ENCODE measurements around the gene AGAP2.
"Not testable (repeated sequence)": the region's sequence is repeated elsewhere in the genome, so short reads cannot be mapped to it uniquely, and the experiment has no call there.

The AGAP2 gene

DNA sequence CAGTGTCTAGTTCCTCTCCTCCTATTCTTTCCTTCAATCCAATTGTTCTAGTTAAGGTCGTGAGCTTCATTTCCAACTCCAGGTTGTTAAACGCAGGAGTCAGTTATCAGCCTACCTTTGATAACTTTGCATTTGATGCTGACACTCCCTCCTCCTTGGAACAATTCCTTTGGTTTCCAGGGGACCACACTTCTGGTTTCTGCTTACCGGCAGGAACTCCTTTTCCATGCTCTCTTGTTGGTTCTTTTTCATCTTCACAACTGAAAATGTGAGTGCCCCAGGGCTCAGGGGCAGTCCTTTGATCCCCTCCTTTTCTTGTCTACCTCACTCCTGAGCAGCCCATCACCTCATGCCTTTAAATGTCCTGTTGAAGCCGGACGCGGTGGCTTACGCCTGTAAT lies 38.8 kb upstream of the AGAP2 start:
- Histone ChIP-seq H3K79me2 (ENCODE audit: control insufficient read depth, insufficient read depth, low read length, unreplicated experiment) (peaks cover 9% of the 10 kb centered on the region), H3K27me3 (ENCODE audit: insufficient read depth, low read length) (no peaks in the 10 kb centered on the region), H3K27ac (ENCODE audit: low read depth, low read length) (no peak overlapping the region), H2AFZ (ENCODE audit: low read length, unreplicated experiment) (no peak overlapping the region), H3K4me3 (ENCODE audit: low read depth, low read length) (no peak overlapping the region), H3K36me3 (ENCODE audit: insufficient read depth, low read length) (peaks cover 2% of the 10 kb centered on the region; the same call in 1 of the 2 replicates), H3K4me1 (ENCODE audit: control insufficient read depth, insufficient read depth, low read length, unreplicated experiment) (peaks cover 5% of the 10 kb centered on the region)

DNA sequence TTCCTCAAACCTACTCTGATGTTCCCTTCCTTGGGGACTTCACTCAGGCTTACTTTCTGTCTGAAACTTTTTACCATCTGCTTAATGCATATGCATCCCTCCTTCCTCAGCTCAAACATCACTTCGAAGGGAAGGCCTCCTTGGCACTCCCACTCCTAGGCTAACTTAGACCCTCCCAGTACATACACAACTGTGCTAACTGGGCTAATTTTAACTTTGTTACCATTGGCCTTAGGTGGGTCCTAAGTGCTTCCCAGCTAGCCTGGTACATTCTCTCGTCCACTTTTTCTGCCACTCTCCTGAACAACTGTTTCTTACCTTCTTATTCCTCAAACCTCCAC lies 37.7 kb upstream of the AGAP2 start:
- peaks cover 9% of the 10 kb centered on the region for H3K79me2 ChIP-seq (ENCODE audit: control insufficient read depth, insufficient read depth, low read length, unreplicated experiment)

GRCh38 chr12:57775563-57776246 lies 37.2 kb upstream of the AGAP2 start:
- peaks cover 5% of the 10 kb centered on the region for H3K4me1 ChIP-seq (ENCODE audit: control insufficient read depth, insufficient read depth, low read length, unreplicated experiment)
- no peaks in the 10 kb centered on the region for H3K27me3 ChIP-seq (ENCODE audit: insufficient read depth, low read length)
- H3K36me3 ChIP-seq (ENCODE audit: insufficient read depth, low read length), result peaks cover 2% of the 10 kb centered on the region; the same call in 1 of the 2 replicates
- no peak overlapping the region for H2AFZ ChIP-seq (ENCODE audit: low read length, unreplicated experiment)
- H3K4me3 ChIP-seq (ENCODE audit: low read depth, low read length), result no peak overlapping the region
- no peak overlapping the region for H3K27ac ChIP-seq (ENCODE audit: low read depth, low read length)
- H3K79me2 ChIP-seq (ENCODE audit: control insufficient read depth, insufficient read depth, low read length, unreplicated experiment), result peaks cover 9% of the 10 kb centered on the region

More for the DNA sequence above, 37.7 kb upstream of the AGAP2 start:
- Histone ChIP-seq H3K36me3 (ENCODE audit: insufficient read depth, low read length) (peaks cover 2% of the 10 kb centered on the region; the same call in 1 of the 2 replicates), H3K27me3 (ENCODE audit: insufficient read depth, low read length) (no peaks in the 10 kb centered on the region), H3K4me3 (ENCODE audit: low read depth, low read length) (no peak overlapping the region), H3K4me1 (ENCODE audit: control insufficient read depth, insufficient read depth, low read length, unreplicated experiment) (peaks cover 5% of the 10 kb centered on the region), H3K27ac (ENCODE audit: low read depth, low read length) (no peak overlapping the region), H2AFZ (ENCODE audit: low read length, unreplicated experiment) (no peak overlapping the region)

DNA sequence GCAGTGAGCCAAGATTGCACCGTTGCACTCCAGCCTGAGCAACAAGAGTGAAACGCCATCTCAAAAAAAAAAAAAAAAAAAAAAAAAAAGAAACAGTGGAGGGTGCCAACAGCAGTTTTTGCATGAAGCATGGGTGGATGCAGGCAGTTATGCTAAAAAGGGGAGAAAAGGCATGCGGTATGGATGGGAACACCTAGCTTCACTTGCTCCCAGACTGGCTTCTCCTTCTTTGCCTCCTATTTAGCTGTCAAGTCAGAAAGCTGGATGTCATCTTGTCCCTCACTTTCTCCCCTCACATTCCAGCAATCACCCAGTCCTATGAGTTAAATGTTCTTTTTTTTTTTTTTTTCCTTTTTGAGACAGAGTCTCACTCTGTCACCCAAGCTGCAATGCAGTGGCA lies 36.5 kb upstream of the AGAP2 start:
- no peak overlapping the region for H3K27ac ChIP-seq (ENCODE audit: low read depth, low read length)
- peaks cover 9% of the 10 kb centered on the region for H3K79me2 ChIP-seq (ENCODE audit: control insufficient read depth, insufficient read depth, low read length, unreplicated experiment)
- no peaks in the 10 kb centered on the region for H3K27me3 ChIP-seq (ENCODE audit: insufficient read depth, low read length)
- H3K36me3 ChIP-seq (ENCODE audit: insufficient read depth, low read length), result peaks cover 2% of the 10 kb centered on the region; the same call in 1 of the 2 replicates
- H3K4me3 ChIP-seq (ENCODE audit: low read depth, low read length), result no peak overlapping the region
- H2AFZ ChIP-seq (ENCODE audit: low read length, unreplicated experiment), result no peak overlapping the region
- H3K4me1 ChIP-seq (ENCODE audit: control insufficient read depth, insufficient read depth, low read length, unreplicated experiment), result peaks cover 5% of the 10 kb centered on the region

DNA sequence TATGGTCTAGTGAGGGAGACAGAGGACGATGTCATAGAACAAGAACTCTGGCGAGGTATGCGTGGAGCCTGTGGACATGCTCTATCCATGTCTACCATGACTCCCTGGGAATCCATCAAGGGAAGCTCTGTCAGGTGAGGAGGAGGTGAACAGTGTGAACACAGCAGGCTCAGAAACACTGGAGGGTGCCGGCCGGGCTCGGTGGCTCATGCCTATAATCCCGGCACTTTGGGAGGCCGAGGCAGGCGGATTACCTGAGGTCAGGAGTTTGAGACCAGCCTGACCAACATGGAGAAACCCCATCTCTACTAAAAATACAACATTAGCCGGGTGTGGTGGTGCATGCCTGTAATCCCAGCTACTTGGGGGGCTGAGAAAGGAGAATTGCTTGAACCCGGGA lies 36.1 kb upstream of the AGAP2 start:
- not testable (repeated sequence) for H3K27ac ChIP-seq (ENCODE audit: low read depth, low read length); H3K4me1 ChIP-seq (ENCODE audit: control insufficient read depth, insufficient read depth, low read length, unreplicated experiment); H3K79me2 ChIP-seq (ENCODE audit: control insufficient read depth, insufficient read depth, low read length, unreplicated experiment); H3K27me3 ChIP-seq (ENCODE audit: insufficient read depth, low read length); H3K4me3 ChIP-seq (ENCODE audit: low read depth, low read length); H2AFZ ChIP-seq (ENCODE audit: low read length, unreplicated experiment); H3K36me3 ChIP-seq (ENCODE audit: insufficient read depth, low read length)

DNA sequence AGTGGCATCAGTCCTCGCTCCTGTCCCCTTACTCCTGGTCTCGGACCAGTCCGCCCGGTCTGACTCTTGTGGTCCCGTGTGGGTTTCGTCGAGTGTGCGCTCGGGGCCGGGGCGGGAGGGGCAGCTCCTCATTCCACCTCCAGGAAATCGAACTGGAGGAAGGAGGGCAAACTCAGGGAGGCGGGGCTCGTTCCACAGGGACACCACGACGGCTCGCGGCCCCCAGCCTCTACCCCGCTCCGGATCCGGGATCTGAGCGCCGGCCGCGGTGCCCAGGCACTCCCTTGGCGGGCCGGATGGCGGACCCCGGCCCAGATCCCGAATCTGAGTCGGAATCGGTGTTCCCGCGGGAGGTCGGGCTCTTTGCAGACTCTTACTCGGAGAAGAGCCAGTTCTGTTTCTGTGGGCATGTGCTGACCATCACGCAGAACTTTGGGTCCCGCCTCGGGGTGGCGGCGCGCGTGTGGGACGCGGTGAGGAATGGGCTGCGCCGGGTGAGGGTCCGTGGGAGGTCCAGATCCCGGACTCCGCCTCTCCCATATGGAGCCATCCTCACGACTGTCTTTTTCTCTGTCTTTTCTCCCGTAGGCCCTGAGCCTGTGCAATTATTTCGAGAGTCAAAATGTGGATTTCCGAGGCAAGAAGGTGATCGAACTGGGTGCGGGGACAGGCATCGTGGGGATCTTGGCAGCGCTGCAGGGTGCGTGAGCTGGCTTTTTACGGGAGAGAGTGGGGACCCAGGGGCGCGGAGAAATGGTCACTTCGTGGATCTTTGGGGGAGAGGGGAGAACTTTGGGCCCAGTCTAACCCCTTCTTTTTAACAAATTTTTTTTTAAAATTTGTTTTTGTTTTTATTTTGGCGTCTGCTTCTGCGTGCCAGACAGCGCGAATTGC lies 34.1 kb upstream of the AGAP2 start, which contains the start of gene EEF1AKMT3:
Gene EEF1AKMT3 (plus strand): TSS at position 186 of the 894 bp plus-strand sequence. CDS start 111 bp downstream, at position 297.
- Histone ChIP-seq H3K27me3 (ENCODE audit: insufficient read depth, low read length) (no peaks in the 10 kb centered on the region), H2AFZ (ENCODE audit: low read length, unreplicated experiment) (peak within 1 kb of the TSS; percentile 93), H3K4me1 (ENCODE audit: control insufficient read depth, insufficient read depth, low read length, unreplicated experiment) (no peaks in the 10 kb centered on the region), H3K27ac (ENCODE audit: low read depth, low read length) (peak within 1 kb of the TSS; percentile 74), H3K4me3 (ENCODE audit: low read depth, low read length) (peak within 1 kb of the TSS; percentile 75), H3K36me3 (ENCODE audit: insufficient read depth, low read length) (peaks cover 2% of the 10 kb centered on the region; the same call in 1 of the 2 replicates), H3K79me2 (ENCODE audit: control insufficient read depth, insufficient read depth, low read length, unreplicated experiment) (peaks cover 9% of the 10 kb centered on the region)

GRCh38 chr12:57771873-57772428 lies 33.4 kb upstream of the AGAP2 start, which contains the start of gene METTL1:
Gene METTL1, minus strand, starts transcription at chr12:57772105. Its CDS starts 22 bp downstream, at chr12:57772083.
- peak within 1 kb of the TSS; percentile 75 for H3K4me3 ChIP-seq (ENCODE audit: low read depth, low read length)
- H3K36me3 ChIP-seq (ENCODE audit: insufficient read depth, low read length), result peaks cover 2% of the 10 kb centered on the region; the same call in 1 of the 2 replicates
- H3K27ac ChIP-seq (ENCODE audit: low read depth, low read length), result peak within 1 kb of the TSS; percentile 74
- peaks cover 9% of the 10 kb centered on the region for H3K79me2 ChIP-seq (ENCODE audit: control insufficient read depth, insufficient read depth, low read length, unreplicated experiment)
- H3K4me1 ChIP-seq (ENCODE audit: control insufficient read depth, insufficient read depth, low read length, unreplicated experiment), result peaks cover 7% of the 10 kb centered on the region
- H3K27me3 ChIP-seq (ENCODE audit: insufficient read depth, low read length), result no peaks in the 10 kb centered on the region
- peak within 1 kb of the TSS; percentile 93 for H2AFZ ChIP-seq (ENCODE audit: low read length, unreplicated experiment)

GRCh38 chr12:57771236-57771872 lies 32.8 kb upstream of the AGAP2 start:
- Histone ChIP-seq H2AFZ (ENCODE audit: low read length, unreplicated experiment) (peak overlapping the region; percentile 6), H3K36me3 (ENCODE audit: insufficient read depth, low read length) (peaks cover 2% of the 10 kb centered on the region; the same call in 1 of the 2 replicates), H3K27ac (ENCODE audit: low read depth, low read length) (peak overlapping the region; percentile 74), H3K4me1 (ENCODE audit: control insufficient read depth, insufficient read depth, low read length, unreplicated experiment) (peaks cover 11% of the 10 kb centered on the region), H3K4me3 (ENCODE audit: low read depth, low read length) (peak overlapping the region; percentile 75), H3K27me3 (ENCODE audit: insufficient read depth, low read length) (peaks cover 4% of the 10 kb centered on the region; the same call in 1 of the 2 replicates), H3K79me2 (ENCODE audit: control insufficient read depth, insufficient read depth, low read length, unreplicated experiment) (peaks cover 9% of the 10 kb centered on the region)

DNA sequence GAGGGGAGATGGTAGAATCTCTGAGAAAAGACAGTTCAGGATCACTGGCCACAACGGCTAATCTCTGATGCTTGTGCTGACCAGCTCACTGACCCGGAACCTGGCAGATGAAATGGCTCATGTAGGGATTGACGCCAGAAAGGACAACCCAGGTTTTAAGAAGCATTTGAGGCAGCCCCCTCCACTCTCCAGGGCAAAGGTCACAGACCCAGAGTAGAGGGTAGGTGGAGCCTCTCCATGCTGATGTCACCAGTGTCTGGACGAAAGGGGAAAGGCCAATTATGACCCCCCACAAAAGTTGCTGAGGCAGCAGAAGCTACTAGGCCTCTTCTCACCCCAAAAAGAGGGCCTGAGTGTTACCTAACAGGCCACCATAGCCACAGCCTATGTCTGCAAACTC lies 32.2 kb upstream of the AGAP2 start:
- H3K4me3 ChIP-seq (ENCODE audit: low read depth, low read length), result peak overlapping the region; percentile 75
- H3K27ac ChIP-seq (ENCODE audit: low read depth, low read length), result peak overlapping the region; percentile 74; the same call in 1 of the 2 replicates
- peaks cover 10% of the 10 kb centered on the region; the same call in 1 of the 2 replicates for H3K27me3 ChIP-seq (ENCODE audit: insufficient read depth, low read length)
- no peaks in the 10 kb centered on the region for H3K36me3 ChIP-seq (ENCODE audit: insufficient read depth, low read length)
- peaks cover 18% of the 10 kb centered on the region for H3K4me1 ChIP-seq (ENCODE audit: control insufficient read depth, insufficient read depth, low read length, unreplicated experiment)
- no peak overlapping the region for H2AFZ ChIP-seq (ENCODE audit: low read length, unreplicated experiment)
- H3K79me2 ChIP-seq (ENCODE audit: control insufficient read depth, insufficient read depth, low read length, unreplicated experiment), result peaks cover 9% of the 10 kb centered on the region

GRCh38 chr12:57769594-57769993 lies 31.1 kb upstream of the AGAP2 start:
- Histone ChIP-seq H3K36me3 (ENCODE audit: insufficient read depth, low read length) (no peaks in the 10 kb centered on the region), H3K4me3 (ENCODE audit: low read depth, low read length) (no peak overlapping the region), H3K27ac (ENCODE audit: low read depth, low read length) (no peak overlapping the region), H3K79me2 (ENCODE audit: control insufficient read depth, insufficient read depth, low read length, unreplicated experiment) (peaks cover 9% of the 10 kb centered on the region), H2AFZ (ENCODE audit: low read length, unreplicated experiment) (no peak overlapping the region), H3K4me1 (ENCODE audit: control insufficient read depth, insufficient read depth, low read length, unreplicated experiment) (peaks cover 21% of the 10 kb centered on the region), H3K27me3 (ENCODE audit: insufficient read depth, low read length) (peaks cover 22% of the 10 kb centered on the region)
